Measurements from ENCODE around the gene LGALS9. TPM values are rescaled to one million over a fixed set of nuclear protein-coding genes. Genes with fewer than 3 reads are reported as not detected.

LGALS9 gene
- total RNA-seq, 1 donor from 2014 or later, result 4.6 TPM

- no peak overlapping the region for H3K4me3 Mint-ChIP-seq
- TF ChIP-seq, protein P1, sequence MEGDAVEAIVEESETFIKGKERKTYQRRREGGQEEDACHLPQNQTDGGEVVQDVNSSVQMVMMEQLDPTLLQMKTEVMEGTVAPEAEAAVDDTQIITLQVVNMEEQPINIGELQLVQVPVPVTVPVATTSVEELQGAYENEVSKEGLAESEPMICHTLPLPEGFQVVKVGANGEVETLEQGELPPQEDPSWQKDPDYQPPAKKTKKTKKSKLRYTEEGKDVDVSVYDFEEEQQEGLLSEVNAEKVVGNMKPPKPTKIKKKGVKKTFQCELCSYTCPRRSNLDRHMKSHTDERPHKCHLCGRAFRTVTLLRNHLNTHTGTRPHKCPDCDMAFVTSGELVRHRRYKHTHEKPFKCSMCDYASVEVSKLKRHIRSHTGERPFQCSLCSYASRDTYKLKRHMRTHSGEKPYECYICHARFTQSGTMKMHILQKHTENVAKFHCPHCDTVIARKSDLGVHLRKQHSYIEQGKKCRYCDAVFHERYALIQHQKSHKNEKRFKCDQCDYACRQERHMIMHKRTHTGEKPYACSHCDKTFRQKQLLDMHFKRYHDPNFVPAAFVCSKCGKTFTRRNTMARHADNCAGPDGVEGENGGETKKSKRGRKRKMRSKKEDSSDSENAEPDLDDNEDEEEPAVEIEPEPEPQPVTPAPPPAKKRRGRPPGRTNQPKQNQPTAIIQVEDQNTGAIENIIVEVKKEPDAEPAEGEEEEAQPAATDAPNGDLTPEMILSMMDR (IDR thresholded peaks at IDR 0.05; ENCODE audit: unreplicated experiment), result no peak
- H3K9me3 Mint-ChIP-seq, result no peaks in the 10 kb centered on the region
- peaks cover 12% of the 10 kb centered on the region for H3K4me1 Mint-ChIP-seq
- H3K27ac Mint-ChIP-seq, result no peak overlapping the region
- peaks cover 7% of the 10 kb centered on the region for H3K36me3 Mint-ChIP-seq
- DNase-seq (ENCODE audit: low spot score in 2 of 2, unreplicated experiment in 2 of 2), result no peak
- no peaks in the 10 kb centered on the region for H3K27me3 Mint-ChIP-seq (ENCODE audit: low read depth)
Measured at GRCh38 chr17:27600471-27600870, 30.5 kb upstream of the LGALS9 start.

GRCh38 chr17:27601069-27601974 lies 29.7 kb upstream of the LGALS9 start:
- H3K4me1 Mint-ChIP-seq, result peaks cover 6% of the 10 kb centered on the region
- no peak overlapping the region for H3K27ac Mint-ChIP-seq

DNA sequence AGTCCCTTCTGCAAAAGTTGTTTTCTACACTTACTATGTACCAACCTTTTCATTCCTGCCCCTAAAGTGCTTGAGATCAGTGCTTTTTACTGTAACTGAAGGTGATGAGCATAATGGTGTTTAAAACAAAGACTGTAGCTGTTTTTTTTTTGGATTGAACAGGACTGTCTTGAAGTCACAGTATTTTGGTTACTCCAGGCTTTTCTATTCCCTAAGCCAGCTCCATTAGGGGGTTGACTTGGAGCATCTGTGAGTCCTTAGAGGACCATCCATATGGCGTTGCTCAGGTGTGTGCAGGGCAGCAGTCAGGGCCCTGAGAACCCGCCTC lies 29.0 kb upstream of the LGALS9 start:
- Mint-ChIP-seq H3K9me3 (no peaks in the 10 kb centered on the region), H3K4me3 (no peak overlapping the region)
- TF ChIP-seq, protein P1 (IDR thresholded peaks at IDR 0.05; ENCODE audit: unreplicated experiment), result peak; percentile 13

More at GRCh38 chr17:27601069-27601974, 29.7 kb upstream of the LGALS9 start:
- TF ChIP-seq, protein P1 (IDR thresholded peaks at IDR 0.05; ENCODE audit: unreplicated experiment), result peak; percentile 93
- H3K9me3 Mint-ChIP-seq, result no peaks in the 10 kb centered on the region
- no peaks in the 10 kb centered on the region for H3K27me3 Mint-ChIP-seq (ENCODE audit: low read depth)
- no peak overlapping the region for H3K4me3 Mint-ChIP-seq
- peaks cover 7% of the 10 kb centered on the region for H3K36me3 Mint-ChIP-seq
- peak; percentile 72 to 91 for DNase-seq (ENCODE audit: low spot score in 2 of 2, unreplicated experiment in 2 of 2)

DNA sequence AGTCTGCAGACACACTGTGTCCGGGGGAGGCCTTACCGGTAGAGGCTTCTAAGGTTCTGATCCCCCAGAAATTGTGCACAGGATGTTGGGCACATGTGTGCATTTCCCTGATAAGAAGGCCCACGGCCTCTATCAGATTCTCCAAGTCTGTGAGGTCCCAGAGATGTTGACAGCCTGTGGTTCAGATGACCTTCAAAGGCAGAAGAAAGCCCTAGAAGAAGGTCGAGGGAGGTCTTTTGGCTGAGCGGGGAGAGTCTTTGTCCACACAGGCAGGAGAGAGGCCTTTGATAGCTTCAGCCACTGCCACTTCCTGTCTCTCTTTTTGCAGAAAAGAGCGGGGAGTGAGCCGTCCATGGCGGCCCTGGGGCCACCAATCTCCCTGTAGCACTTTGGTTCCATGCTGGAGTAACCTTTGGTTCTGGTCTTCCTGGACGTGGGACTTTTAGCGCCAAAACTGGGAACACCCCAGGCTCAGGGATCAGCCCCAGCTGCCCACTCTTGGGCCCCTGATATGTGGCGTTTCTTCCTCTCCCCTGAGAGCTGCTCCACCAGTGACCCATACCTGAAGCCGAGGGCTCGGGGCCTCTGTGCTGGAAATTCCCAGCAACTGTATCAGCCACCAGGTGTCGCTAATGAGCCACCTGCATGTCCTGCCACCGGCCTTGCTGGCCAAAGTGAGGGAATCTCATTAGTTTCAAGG lies 28.1 kb upstream of the LGALS9 start:
- Mint-ChIP-seq H3K36me3 (peaks cover 7% of the 10 kb centered on the region), H3K4me1 (peaks cover 2% of the 10 kb centered on the region), H3K4me3 (no peak overlapping the region), H3K27ac (no peak overlapping the region), H3K27me3 (ENCODE audit: low read depth) (no peaks in the 10 kb centered on the region), H3K9me3 (no peaks in the 10 kb centered on the region)
- TF ChIP-seq, protein P1 (IDR thresholded peaks at IDR 0.05; ENCODE audit: unreplicated experiment), result peak; percentile 96
- peak; percentile 59 to 84 for DNase-seq (ENCODE audit: low spot score in 2 of 2, unreplicated experiment in 2 of 2)

More for the DNA sequence above, 29.0 kb upstream of the LGALS9 start:
- Mint-ChIP-seq H3K36me3 (peaks cover 7% of the 10 kb centered on the region), H3K27ac (no peak overlapping the region), H3K27me3 (ENCODE audit: low read depth) (no peaks in the 10 kb centered on the region), H3K4me1 (peaks cover 2% of the 10 kb centered on the region)
- no peak for DNase-seq (ENCODE audit: low spot score in 2 of 2, unreplicated experiment in 2 of 2)

DNA sequence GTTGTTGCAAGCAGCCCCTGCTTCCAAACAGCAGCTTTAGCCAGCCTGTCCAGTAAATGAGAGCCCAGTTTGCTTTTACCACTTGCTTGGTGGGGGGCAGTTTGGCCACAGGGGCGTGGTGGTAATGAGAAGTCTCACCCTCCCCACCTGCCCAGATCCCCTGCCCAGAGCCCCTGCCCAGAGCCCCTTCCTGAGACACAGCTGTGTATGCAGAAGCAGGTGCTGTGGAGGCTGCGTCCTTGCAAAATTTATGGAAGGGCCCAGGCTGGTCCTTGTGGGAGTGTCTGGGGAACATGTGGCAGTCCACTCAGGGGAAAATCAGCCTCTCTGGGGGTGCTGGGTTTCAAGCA lies 27.6 kb upstream of the LGALS9 start:
- no peak overlapping the region for H3K4me3 Mint-ChIP-seq
- peaks cover 9% of the 10 kb centered on the region for H3K36me3 Mint-ChIP-seq
- no peaks in the 10 kb centered on the region for H3K27me3 Mint-ChIP-seq (ENCODE audit: low read depth)
- TF ChIP-seq, protein P1 (IDR thresholded peaks at IDR 0.05; ENCODE audit: unreplicated experiment), result peak; percentile 18
- peaks cover 2% of the 10 kb centered on the region for H3K4me1 Mint-ChIP-seq
- no peaks in the 10 kb centered on the region for H3K9me3 Mint-ChIP-seq
- DNase-seq (ENCODE audit: low spot score in 2 of 2, unreplicated experiment in 2 of 2), result no peak
- H3K27ac Mint-ChIP-seq, result no peak overlapping the region

All from mesothelial cell of epicardium (in vitro differentiated cells).